ENCODE measurements around the gene NAT8.
"Not testable (repeated sequence)": the region's sequence is repeated elsewhere in the genome, so short reads cannot be mapped to it uniquely, and the experiment has no call there.

Gene NAT8

GRCh38 chr2:73642338-73643018 is at the start of gene NAT8:
TSS of gene NAT8 (minus strand) at chr2:73642422. CDS start at chr2:73641628, 794 bp downstream.
- DNase-seq (ENCODE audit: low read depth in 1 of 2, low spot score in 1 of 2), result no peak

GRCh38 chr2:73690372-73691088 is 48.3 kb upstream of the NAT8 start:
- DNase-seq (ENCODE audit: low read depth in 1 of 2, low spot score in 1 of 2), result not testable (repeated sequence)

GRCh38 chr2:73688494-73688893 is 46.3 kb upstream of the NAT8 start:
- not testable (repeated sequence) for DNase-seq (ENCODE audit: low read depth in 1 of 2, low spot score in 1 of 2)

- no peak for DNase-seq (ENCODE audit: low read depth in 1 of 2, low spot score in 1 of 2)
Observed at GRCh38 chr2:73685764-73686438, 43.7 kb upstream of the NAT8 start.

- not testable (repeated sequence) for DNase-seq (ENCODE audit: low read depth in 1 of 2, low spot score in 1 of 2)
Observed at GRCh38 chr2:73684905-73685304, 42.7 kb upstream of the NAT8 start.

GRCh38 chr2:73684325-73684724 is 42.1 kb upstream of the NAT8 start:
- not testable (repeated sequence) for DNase-seq (ENCODE audit: low read depth in 1 of 2, low spot score in 1 of 2)

- DNase-seq (ENCODE audit: low read depth in 1 of 2, low spot score in 1 of 2), result not testable (repeated sequence)
Observed at GRCh38 chr2:73679951-73680571, 37.8 kb upstream of the NAT8 start.

GRCh38 chr2:73679237-73679636 is 37.0 kb upstream of the NAT8 start:
- DNase-seq (ENCODE audit: low read depth in 1 of 2, low spot score in 1 of 2), result not testable (repeated sequence)

GRCh38 chr2:73678008-73678407 is 35.8 kb upstream of the NAT8 start:
- DNase-seq (ENCODE audit: low read depth in 1 of 2, low spot score in 1 of 2), result not testable (repeated sequence)

GRCh38 chr2:73676211-73676610 is 34.0 kb upstream of the NAT8 start:
- DNase-seq (ENCODE audit: low read depth in 1 of 2, low spot score in 1 of 2), result not testable (repeated sequence)

- DNase-seq (ENCODE audit: low read depth in 1 of 2, low spot score in 1 of 2), result not testable (repeated sequence)
Observed at GRCh38 chr2:73674696-73675157, 32.5 kb upstream of the NAT8 start.

- DNase-seq (ENCODE audit: low read depth in 1 of 2, low spot score in 1 of 2), result not testable (repeated sequence)
Observed at GRCh38 chr2:73669976-73670375, 27.8 kb upstream of the NAT8 start.

- DNase-seq (ENCODE audit: low read depth in 1 of 2, low spot score in 1 of 2), result not testable (repeated sequence)
Observed at GRCh38 chr2:73667239-73667638, 25.0 kb upstream of the NAT8 start.

GRCh38 chr2:73654175-73654574 is 12.0 kb upstream of the NAT8 start:
- no peak for DNase-seq (ENCODE audit: low read depth in 1 of 2, low spot score in 1 of 2)

GRCh38 chr2:73652348-73652747 is 10.1 kb upstream of the NAT8 start:
- no peak for DNase-seq (ENCODE audit: low read depth in 1 of 2, low spot score in 1 of 2)

GRCh38 chr2:73651591-73652230 is 9.5 kb upstream of the NAT8 start:
- no peak for DNase-seq (ENCODE audit: low read depth in 1 of 2, low spot score in 1 of 2)

GRCh38 chr2:73647690-73648089 is 5.5 kb upstream of the NAT8 start:
- DNase-seq (ENCODE audit: low read depth in 1 of 2, low spot score in 1 of 2), result not testable (repeated sequence)

GRCh38 chr2:73641767-73642062 is 507 bp downstream of the NAT8 start:
- DNase-seq (ENCODE audit: low read depth in 1 of 2, low spot score in 1 of 2), result no peak

- DNase-seq (ENCODE audit: low read depth in 1 of 2, low spot score in 1 of 2), result no peak
Observed at GRCh38 chr2:73640946-73641766, 1.1 kb downstream of the NAT8 start.

GRCh38 chr2:73640511-73640911 is 1.7 kb downstream of the NAT8 start:
- DNase-seq (ENCODE audit: low read depth in 1 of 2, low spot score in 1 of 2), result no peak
